H1 (cell line): Measurements from ENCODE around the gene COL27A1. TPM values are rescaled to one million over a fixed set of nuclear protein-coding genes. Genes with fewer than 3 reads are reported as not detected.

Experiments
- ASH2L ChIP-seq: fragments of 200-600, 300-600 bp; sonication (generic); IDR thresholded peaks from one replicate; pipeline ENCODE4 v1.7.1; 2017; ENCODE audit warnings: low read length
- ATF2 ChIP-seq: IDR thresholded peaks from 2 replicates; pipeline ENCODE4 v1.6.1; 2012; ENCODE audit warnings: low read length, inconsistent platforms
- EZH2 ChIP-seq: fragments of 200-600 bp; sonication (generic); IDR thresholded peaks from 2 replicates; pipeline ENCODE4 v1.7.1; 2012; ENCODE audit warnings: low read depth, mild to moderate bottlenecking, moderate library complexity, low read length, inconsistent platforms; ENCODE audit not compliant: severe bottlenecking
- GABPA ChIP-seq: IDR thresholded peaks from 2 replicates; pipeline ENCODE4 v1.6.1; 2011; ENCODE audit warnings: mild to moderate bottlenecking, low read length, moderate library complexity, borderline replicate concordance; ENCODE audit not compliant: insufficient read depth
- JUND ChIP-seq: IDR thresholded peaks from 2 replicates; pipeline ENCODE4 v1.6.1; 2011; ENCODE audit warnings: mild to moderate bottlenecking, improper control_type of control experiment, low read length
- MAX ChIP-seq: IDR thresholded peaks from 2 replicates; pipeline ENCODE4 v1.6.1; 2012; ENCODE audit warnings: inconsistent platforms
- RFX5 ChIP-seq: IDR thresholded peaks from 2 replicates; pipeline ENCODE4 v1.6.1; 2011; ENCODE audit warnings: low read depth, low read length, improper control_type of control experiment, borderline replicate concordance
- RXRA ChIP-seq: IDR thresholded peaks from 2 replicates; pipeline ENCODE4 v1.6.1; 2011; ENCODE audit warnings: low read depth, mild to moderate bottlenecking, low read length, moderate library complexity; ENCODE audit not compliant: insufficient read depth
- ZNF274 ChIP-seq: IDR thresholded peaks from 2 replicates; pipeline ENCODE4 v1.7.0; 2012; ENCODE audit warnings: low read length, borderline replicate concordance; ENCODE audit errors: extremely low read depth
- polyA plus RNA-seq, 7 experiments: library from polyadenylated mRNA; depleted of rRNA in 3 of 7; stranded (reverse) in 5 of 7; unstranded in 2 of 7; fragments of >200 nt in 5 of 7; fragments of 200-250 nt in 2 of 7; gene quantifications; 1 replicate in 5 of 7; 2 replicates in 1 of 7; 4 replicates in 1 of 7; pipeline versions ENCODE4 v1.2.1 to v1.2.3, GENCODE V29; 2011 to 2013; ENCODE audit warnings: missing spikeins in 2 of 7, mixed read lengths in 2 of 7
- total RNA-seq: library from RNA; stranded (reverse); fragmentation: NEBNext Ultra II Directional; extraction: Animal tissue kit (Norgen Biotek cat#: 25700); gene quantifications from 2 replicates; pipeline ENCODE4 v1.2.1, GENCODE V29; 2021

COL27A1 gene
- total and polyA plus RNA-seq, 2 of the 8 experiments (the other 6 are each of a cell fraction or from before 2014, with no cell fraction given), result 15.1 to 22.8 TPM

DNA sequence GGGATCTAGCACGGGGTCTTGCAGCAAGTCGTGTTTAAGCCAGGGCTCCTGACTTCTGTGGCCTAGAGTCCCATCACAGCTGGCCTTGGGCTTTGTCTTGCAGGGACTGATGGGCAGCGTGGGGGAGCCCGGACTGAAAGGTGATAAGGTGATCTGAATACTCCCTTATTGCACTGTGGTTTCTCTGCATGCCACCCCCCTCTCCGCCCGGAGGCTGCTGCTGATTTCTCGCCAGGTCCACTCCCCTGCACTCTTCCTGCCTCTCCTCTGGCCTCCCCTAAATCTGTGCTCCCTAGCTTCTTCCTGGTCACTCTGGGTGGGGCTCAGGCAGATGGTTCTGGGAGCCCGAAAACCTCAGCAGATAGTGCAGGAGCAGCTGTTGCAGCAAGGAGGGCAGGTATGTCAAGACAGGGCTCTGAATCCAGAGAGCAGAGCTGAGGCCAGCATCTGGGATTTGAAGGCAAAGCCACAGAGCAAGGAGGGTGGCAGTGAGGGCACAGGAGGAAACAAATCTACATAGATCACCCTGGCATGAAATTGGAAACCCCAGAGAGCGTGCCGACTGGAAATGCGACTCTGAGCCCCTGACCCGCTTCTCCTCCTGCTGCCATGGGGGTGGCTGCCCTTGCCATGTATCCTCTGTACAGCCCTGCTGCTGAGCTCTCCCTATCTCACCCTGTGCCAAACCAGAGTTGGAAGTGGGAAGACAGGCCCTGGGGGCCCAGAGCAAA lies 76.5 kb downstream of the COL27A1 start (continued):
- TF ChIP-seq RXRA, result no peak
- no peak for TF ChIP-seq EZH2
- no peak for TF ChIP-seq ASH2L
- no peak for TF ChIP-seq GABPA
- TF ChIP-seq ZNF274, result no peak
- no peak for TF ChIP-seq ATF2
- TF ChIP-seq JUND, result no peak
- TF ChIP-seq RFX5, result no peak
- no peak for TF ChIP-seq MAX
